Ovary (tissue), 9 donors: Measurements from ENCODE around the gene ITGAE. TPM values are rescaled to one million over a fixed set of nuclear protein-coding genes. Genes with fewer than 3 reads are reported as not detected.

Experiments used
- DNase-seq, 5 donors: peaks; one replicate each; pipeline ENCODE4 v3.0.0-alpha.2; 2019 to 2020
- H3K27ac ChIP-seq, 2 donors: fragments of 200-600 bp; one replicate each; pipeline versions ENCODE4 v1.5.1 to v1.8.0; 2019 to 2022
- H3K27me3 ChIP-seq: fragments of 200-600 bp; one replicate; pipeline ENCODE4 v1.8.0; 2022
- H3K36me3 ChIP-seq: fragments of 200-600 bp; sonication (generic); one replicate; pipeline ENCODE4 v1.5.1; 2019
- H3K4me1 ChIP-seq: one replicate; pipeline ENCODE4 v1.8.1; 2013; ENCODE audit warnings: mild to moderate bottlenecking, moderate library complexity; ENCODE audit not compliant: insufficient read depth
- H3K4me3 ChIP-seq: fragments of 200-600 bp; sonication (generic); one replicate; pipeline ENCODE4 v1.5.1; 2017
- H3K9me3 ChIP-seq, 2 donors: fragments of 200-600 bp in 1 of 2; sonication (generic) in 1 of 2; one replicate each; pipeline versions ENCODE4 v1.5.1 to v1.8.1; 2013 to 2019; ENCODE audit warnings: mild to moderate bottlenecking in 1 of 2, moderate library complexity in 1 of 2
- EP300 ChIP-seq: sonication (generic); formaldehyde crosslinking; IDR thresholded peaks from one replicate; pipeline ENCODE4 v1.6.1; 2017; ENCODE audit warnings: antibody characterized with exemption
- POLR2A ChIP-seq: fragments of 450-650 bp; IDR thresholded peaks from one replicate; pipeline ENCODE4 v1.6.1; 2017; ENCODE audit warnings: antibody characterized with exemption, mild to moderate bottlenecking, moderate library complexity
- WGBS, 3 donors: extraction: QIAGEN DNeasy Blood & Tissue Kit in 1 of 3; methylation state at CpG; one replicate each; pipeline versions ENCODE4 v1.1.5 to v1.1.7; 2013 to 2017; 5-methylcytosine and 5-hydroxymethylcytosine counted together
- intact Hi-C, 4 donors: fragments of 100-400 bp; cut with DNase I; formaldehyde crosslinking; loops; one replicate each; pipeline versions ENCODE4 v1.11.0 to v1.15.1; 2022 to 2023
- polyA plus RNA-seq, 2 donors: library from polyadenylated mRNA; stranded (reverse); fragments of 200-250 nt in 1 of 2; fragments of 350-450 nt in 1 of 2; fragmentation: Illumina TruSeq in 1 of 2; extraction: RNeasy Lipid Tissue Mini Kit (QIAGEN cat#74804) in 1 of 2; gene quantifications; one replicate each; pipeline ENCODE4 v1.2.3, GENCODE V29; 2013 to 2014
- total RNA-seq, 7 donors: library from RNA; depleted of rRNA in 2 of 7; stranded (reverse); fragments of >200 nt in 2 of 7; fragmentation: NEBNext Ultra II Directional in 3 of 7; extraction: Animal tissue kit (Norgen Biotek cat#: 25700) in 3 of 7; gene quantifications; one replicate each; pipeline versions ENCODE4 v1.1.0 to v1.2.4, GENCODE V29; 2016 to 2023
- TF ChIP-seq, protein P1 (sequence below), 3 donors: fragments of 450-650 bp in 2 of 3; fragments of 200-600 bp in 1 of 3; IDR thresholded peaks; one replicate each; pipeline versions ENCODE4 v1.5.1 to v1.8.0; 2016 to 2022; ENCODE audit warnings: antibody characterized with exemption in 3 of 3, mild to moderate bottlenecking in 1 of 3
- donor health status: DM: no; HTN: no; CAD: no; lungs with moderate emphysema.
- donor health status: DM: no; HTN: no; CAD: no.
- donor health status: Bipolar disorder and iron deficiency.
- donor health status: DM: yes; HTN: yes; CAD: no.
- donor health status: DM: no; HTN: no; CAD: no.
- donor health status: DM: yes; HTN: yes; CAD: no.

ITGAE gene
- total and polyA plus RNA-seq, 9 donors: 13.3 to 27.0 (median 17.2) TPM

- Histone ChIP-seq H3K4me3 (no peak overlapping the region), H3K27ac (no peak overlapping the region), H3K27me3 (no peaks in the 10 kb centered on the region), H3K9me3 (no peaks in the 10 kb centered on the region), H3K36me3 (no peaks in the 10 kb centered on the region), H3K4me1 (no peaks in the 10 kb centered on the region)
- WGBS, 3 donors: 77 to 87% (median 80%) methylated on average over 12 of the region's 12 CpGs
- intact Hi-C loops: no loop called here
- TF ChIP-seq POLR2A (no peak), EP300 (no peak)
- TF ChIP-seq, protein P1, sequence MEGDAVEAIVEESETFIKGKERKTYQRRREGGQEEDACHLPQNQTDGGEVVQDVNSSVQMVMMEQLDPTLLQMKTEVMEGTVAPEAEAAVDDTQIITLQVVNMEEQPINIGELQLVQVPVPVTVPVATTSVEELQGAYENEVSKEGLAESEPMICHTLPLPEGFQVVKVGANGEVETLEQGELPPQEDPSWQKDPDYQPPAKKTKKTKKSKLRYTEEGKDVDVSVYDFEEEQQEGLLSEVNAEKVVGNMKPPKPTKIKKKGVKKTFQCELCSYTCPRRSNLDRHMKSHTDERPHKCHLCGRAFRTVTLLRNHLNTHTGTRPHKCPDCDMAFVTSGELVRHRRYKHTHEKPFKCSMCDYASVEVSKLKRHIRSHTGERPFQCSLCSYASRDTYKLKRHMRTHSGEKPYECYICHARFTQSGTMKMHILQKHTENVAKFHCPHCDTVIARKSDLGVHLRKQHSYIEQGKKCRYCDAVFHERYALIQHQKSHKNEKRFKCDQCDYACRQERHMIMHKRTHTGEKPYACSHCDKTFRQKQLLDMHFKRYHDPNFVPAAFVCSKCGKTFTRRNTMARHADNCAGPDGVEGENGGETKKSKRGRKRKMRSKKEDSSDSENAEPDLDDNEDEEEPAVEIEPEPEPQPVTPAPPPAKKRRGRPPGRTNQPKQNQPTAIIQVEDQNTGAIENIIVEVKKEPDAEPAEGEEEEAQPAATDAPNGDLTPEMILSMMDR (IDR thresholded peaks at IDR 0.05): no peak
- DNase-seq: no peak
Observed at GRCh38 chr17:3681057-3681456, 119.9 kb downstream of the ITGAE start.

DNA sequence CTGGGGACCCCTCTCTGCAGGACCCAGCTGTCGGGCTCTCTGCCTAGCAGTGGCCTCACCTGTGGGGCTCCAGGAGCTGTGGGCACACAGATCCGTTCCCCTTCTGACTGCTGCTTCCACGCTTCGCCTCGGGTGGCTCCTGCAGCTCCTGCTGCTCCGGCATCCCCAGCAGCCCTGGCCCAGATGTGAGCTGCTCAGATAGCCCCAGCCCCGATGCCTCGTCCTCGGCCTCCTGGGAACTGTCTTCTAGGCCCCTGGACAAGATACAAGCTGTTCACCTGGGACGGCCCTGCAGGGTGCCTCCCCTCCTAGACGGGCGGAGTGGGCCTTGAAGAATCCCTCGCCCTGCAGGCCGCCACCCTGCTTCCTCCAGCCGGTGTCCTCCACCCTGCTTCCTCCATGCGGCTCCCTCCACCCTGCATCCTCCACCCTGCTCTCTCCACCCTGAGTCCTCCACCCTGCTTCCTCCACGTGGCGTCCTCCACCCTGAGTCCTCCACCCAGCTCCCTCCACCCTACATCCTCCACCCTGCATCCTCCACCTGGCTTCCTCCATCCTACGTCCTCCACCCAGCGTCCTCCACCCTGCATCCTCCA is 121.4 kb downstream of the ITGAE start:
- intact Hi-C loops: no loop called here
- no peaks in the 10 kb centered on the region for H3K36me3 ChIP-seq
- TF ChIP-seq POLR2A: no peak
- TF ChIP-seq, protein P1 (IDR thresholded peaks at IDR 0.05): no peak
- TF ChIP-seq EP300: no peak
- no peak overlapping the region for H3K4me3 ChIP-seq
- H3K27ac ChIP-seq: no peak overlapping the region
- no peaks in the 10 kb centered on the region for H3K9me3 ChIP-seq
- H3K27me3 ChIP-seq: no peaks in the 10 kb centered on the region
- DNase-seq: no peak
- no peaks in the 10 kb centered on the region for H3K4me1 ChIP-seq
- WGBS, 3 donors: 47 to 54% (median 50%) methylated on average over 19 to 20 of the region's 20 CpGs

- H3K27me3 ChIP-seq: no peaks in the 10 kb centered on the region
- H3K9me3 ChIP-seq: no peaks in the 10 kb centered on the region
- H3K36me3 ChIP-seq: no peaks in the 10 kb centered on the region
- H3K4me3 ChIP-seq: no peak overlapping the region
- 79 to 84% (median 81%) methylated on average over 24 to 27 of the region's 27 CpGs for WGBS, 3 donors
- no peak overlapping the region for H3K27ac ChIP-seq
- no peaks in the 10 kb centered on the region for H3K4me1 ChIP-seq
- TF ChIP-seq POLR2A (no peak), EP300 (no peak)
- TF ChIP-seq, protein P1 (IDR thresholded peaks at IDR 0.05): no peak
- no peak for DNase-seq
- intact Hi-C loops: no loop called here
Observed at GRCh38 chr17:3678821-3679530, 122.0 kb downstream of the ITGAE start.

DNA sequence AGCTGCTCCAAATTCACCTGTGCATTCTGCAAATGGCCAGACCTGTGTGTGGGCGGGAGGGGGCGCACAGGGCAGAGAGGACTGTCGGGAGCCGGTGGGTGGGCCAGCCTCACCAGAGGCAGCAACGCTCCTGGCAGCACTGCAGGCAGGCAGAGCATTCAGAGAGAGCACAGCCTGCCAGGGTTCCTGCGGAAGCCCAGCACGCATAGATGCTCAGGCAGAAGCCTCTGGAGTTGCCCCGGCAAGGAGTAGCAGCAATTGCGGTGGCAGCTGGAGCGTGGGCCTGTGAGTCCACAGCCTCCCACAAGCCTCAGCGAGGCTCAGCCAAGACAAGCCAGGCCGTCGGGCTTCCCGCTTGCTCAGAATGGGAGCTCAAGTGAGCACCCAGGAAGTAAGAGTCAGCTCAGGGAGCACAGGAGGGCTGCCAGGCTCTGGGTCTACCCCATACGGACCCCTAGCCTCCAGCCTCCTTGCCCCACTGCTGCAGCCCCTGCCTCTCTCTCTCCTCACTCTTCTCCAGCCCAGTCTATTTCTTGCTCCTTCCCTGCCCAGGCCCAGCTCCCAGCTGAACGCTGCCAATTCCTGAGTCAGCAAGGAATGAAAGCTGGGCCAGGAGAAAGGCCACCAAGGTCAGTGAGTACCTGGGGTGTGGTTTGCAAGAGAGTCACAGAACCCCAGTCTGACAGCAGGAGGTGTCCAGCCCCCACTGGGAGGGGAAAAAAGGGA is 122.7 kb downstream of the ITGAE start:
- Histone ChIP-seq H3K4me1 (no peaks in the 10 kb centered on the region), H3K36me3 (no peaks in the 10 kb centered on the region), H3K27me3 (no peaks in the 10 kb centered on the region), H3K4me3 (no peak overlapping the region), H3K9me3 (no peaks in the 10 kb centered on the region), H3K27ac (no peak overlapping the region)
- no peak for DNase-seq
- intact Hi-C loops: no loop called here
- 36 to 40% (median 37%) methylated on average over 15 to 16 of the region's 16 CpGs for WGBS, 3 donors
- TF ChIP-seq, protein P1 (IDR thresholded peaks at IDR 0.05): no peak
- no peak for TF ChIP-seq EP300
- TF ChIP-seq POLR2A: no peak
